ENCODE results near the gene DPP10.

Gene DPP10

GRCh38 chr2:115491186-115491793, 1048.8 kb downstream of the DPP10 start:
- no peak for DNase-seq

GRCh38 chr2:115505331-115505730, 1062.9 kb downstream of the DPP10 start:
- no peak for DNase-seq

GRCh38 chr2:115520727-115521126, 1078.3 kb downstream of the DPP10 start:
- no peak for DNase-seq

- no peak for DNase-seq
These were observed 1082.0 kb downstream of the DPP10 start for GRCh38 chr2:115524452-115524851.

GRCh38 chr2:115529627-115530026, 1087.2 kb downstream of the DPP10 start:
- no peak for DNase-seq

- DNase-seq = no peak
These were observed 1090.6 kb downstream of the DPP10 start for GRCh38 chr2:115533081-115533480.

GRCh38 chr2:115541814-115542213, 1099.4 kb downstream of the DPP10 start:
- DNase-seq = no peak

- DNase-seq = no peak
These were observed 1099.9 kb downstream of the DPP10 start for GRCh38 chr2:115542331-115542730.

GRCh38 chr2:115543024-115543423, 1100.6 kb downstream of the DPP10 start:
- no peak for DNase-seq

GRCh38 chr2:115543461-115543860, 1101.0 kb downstream of the DPP10 start:
- no peak for DNase-seq

GRCh38 chr2:115549611-115550130, 1107.2 kb downstream of the DPP10 start:
- no peak for DNase-seq

GRCh38 chr2:115552726-115553125, 1110.3 kb downstream of the DPP10 start:
- no peak for DNase-seq

- DNase-seq = no peak
These were observed 1111.7 kb downstream of the DPP10 start for GRCh38 chr2:115554153-115554552.

GRCh38 chr2:115558725-115559124, 1116.3 kb downstream of the DPP10 start:
- DNase-seq = no peak

GRCh38 chr2:115560666-115561065, 1118.2 kb downstream of the DPP10 start:
- no peak for DNase-seq

- DNase-seq = no peak
These were observed 1126.2 kb downstream of the DPP10 start for GRCh38 chr2:115568643-115569042.

- no peak for DNase-seq
These were observed 1127.1 kb downstream of the DPP10 start for GRCh38 chr2:115569547-115569946.

- DNase-seq = no peak
These were observed 1130.3 kb downstream of the DPP10 start for GRCh38 chr2:115572746-115573145.

- DNase-seq = no peak
These were observed 1131.3 kb downstream of the DPP10 start for GRCh38 chr2:115573756-115574155.

GRCh38 chr2:115574667-115575066, 1132.2 kb downstream of the DPP10 start:
- peak; percentile 4 for DNase-seq

GRCh38 chr2:115580784-115581183, 1138.3 kb downstream of the DPP10 start:
- DNase-seq = no peak

- no peak for DNase-seq
These were observed 1142.1 kb downstream of the DPP10 start for GRCh38 chr2:115584507-115584906.

- DNase-seq = no peak
These were observed 1154.4 kb downstream of the DPP10 start for GRCh38 chr2:115596659-115597375.

GRCh38 chr2:115603285-115603684, 1160.8 kb downstream of the DPP10 start:
- no peak for DNase-seq

GRCh38 chr2:115606350-115606749, 1163.9 kb downstream of the DPP10 start:
- no peak for DNase-seq

Data from NCI-H1105 (cell line).